Measurements from ENCODE around the gene CNN3. TPM values are rescaled to one million over a fixed set of nuclear protein-coding genes. Genes with fewer than 3 reads are reported as not detected.

CNN3 gene
- total and polyA plus RNA-seq, 2 donors (not counting 1 experiment from before 2014, with no cell fraction given): 2.3 to 17.2 TPM

DNA sequence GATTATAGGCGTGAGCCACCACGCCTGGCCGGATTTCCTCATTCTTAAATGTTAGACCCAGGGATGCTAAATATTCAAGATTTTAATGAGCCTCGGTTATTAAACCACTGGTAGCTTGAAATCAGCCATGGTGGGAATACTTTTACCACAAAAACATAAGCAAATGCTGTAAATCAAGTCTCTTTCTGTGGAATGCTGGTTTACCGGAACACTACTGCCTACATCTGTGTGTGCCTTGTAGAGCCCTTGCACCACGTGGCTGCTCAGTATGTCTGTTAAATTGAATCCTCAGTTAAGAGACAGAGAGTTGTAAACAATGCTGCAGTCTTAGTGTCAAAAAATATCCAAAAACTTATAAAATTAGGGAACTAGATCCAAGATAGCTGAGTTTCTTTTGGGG is 26.8 kb upstream of the CNN3 start:
- Mint-ChIP-seq H3K4me1 (no peaks in the 10 kb centered on the region), H3K9me3 (ENCODE audit: insufficient read depth) (no peaks in the 10 kb centered on the region), H3K4me3 (no peak overlapping the region), H3K27ac (no peak overlapping the region), H3K27me3 (no peaks in the 10 kb centered on the region)
- H2AFZ ChIP-seq (ENCODE audit: insufficient read depth, low read depth, low read length, poor library complexity, severe bottlenecking): no peak overlapping the region
- H3K4me3 ChIP-seq (ENCODE audit: control extremely low read depth in 1 of 5, extremely low read depth in 1 of 5, insufficient read depth in 1 of 5, low read depth in 2 of 5, low read length in 4 of 5): no peak overlapping the region
- no peaks in the 10 kb centered on the region for H4K20me1 ChIP-seq (ENCODE audit: control insufficient read depth, insufficient read depth, low read length, poor library complexity, severe bottlenecking)
- POLR2A ChIA-PET: no interaction called here
- no peaks in the 10 kb centered on the region for H3K27me3 ChIP-seq (replicated peaks in 1 of 4; ENCODE audit: control extremely low read depth in 1 of 4, control insufficient read depth in 3 of 4, insufficient read depth in 4 of 4, low read length in 3 of 4)
- 95% methylated on average over 4 of the region's 6 CpGs for WGBS (ENCODE audit: insufficient coverage)
- H3K36me3 ChIP-seq (replicated peaks in 1 of 2; ENCODE audit: control extremely low read depth in 1 of 2, control insufficient read depth in 1 of 2, extremely low read depth in 1 of 2, insufficient read depth in 2 of 2, low read length in 1 of 2): no peaks in the 10 kb centered on the region
- intact Hi-C loops (cut with micrococcal nuclease): no loop called here
- H3K9me3 ChIP-seq (ENCODE audit: control extremely low read depth in 1 of 3, control insufficient read depth in 2 of 3, insufficient read depth in 1 of 3, low read length in 2 of 3): peaks cover 0 to 2% (median 0%) of the 10 kb centered on the region in 3 donors
- no peak overlapping the region for H3K27ac ChIP-seq (ENCODE audit: low read length in 2 of 2)
- no peaks in the 10 kb centered on the region for H3K79me2 ChIP-seq (ENCODE audit: control insufficient read depth, insufficient read depth, low read length)
- TF ChIP-seq, protein P1, sequence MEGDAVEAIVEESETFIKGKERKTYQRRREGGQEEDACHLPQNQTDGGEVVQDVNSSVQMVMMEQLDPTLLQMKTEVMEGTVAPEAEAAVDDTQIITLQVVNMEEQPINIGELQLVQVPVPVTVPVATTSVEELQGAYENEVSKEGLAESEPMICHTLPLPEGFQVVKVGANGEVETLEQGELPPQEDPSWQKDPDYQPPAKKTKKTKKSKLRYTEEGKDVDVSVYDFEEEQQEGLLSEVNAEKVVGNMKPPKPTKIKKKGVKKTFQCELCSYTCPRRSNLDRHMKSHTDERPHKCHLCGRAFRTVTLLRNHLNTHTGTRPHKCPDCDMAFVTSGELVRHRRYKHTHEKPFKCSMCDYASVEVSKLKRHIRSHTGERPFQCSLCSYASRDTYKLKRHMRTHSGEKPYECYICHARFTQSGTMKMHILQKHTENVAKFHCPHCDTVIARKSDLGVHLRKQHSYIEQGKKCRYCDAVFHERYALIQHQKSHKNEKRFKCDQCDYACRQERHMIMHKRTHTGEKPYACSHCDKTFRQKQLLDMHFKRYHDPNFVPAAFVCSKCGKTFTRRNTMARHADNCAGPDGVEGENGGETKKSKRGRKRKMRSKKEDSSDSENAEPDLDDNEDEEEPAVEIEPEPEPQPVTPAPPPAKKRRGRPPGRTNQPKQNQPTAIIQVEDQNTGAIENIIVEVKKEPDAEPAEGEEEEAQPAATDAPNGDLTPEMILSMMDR (IDR thresholded peaks at IDR 0.05): no peak
- TF ChIP-seq EZH2 (IDR thresholded peaks at IDR 0.05; ENCODE audit: borderline replicate concordance, insufficient read depth, low read depth, low read length, poor library complexity, severe bottlenecking): no peak
- H3K4me1 ChIP-seq (ENCODE audit: control insufficient read depth in 2 of 2, insufficient read depth in 2 of 2, low read length in 2 of 2): no peaks in the 10 kb centered on the region
- CTCF ChIA-PET: interaction anchor here (0.6 kb wide), 1 partner anchor 26 kb away, joined by 4 read pairs; no protein-coding TSS in a partner anchor
- DNase-seq: no peak
- H3K4me2 ChIP-seq (replicated peaks; ENCODE audit: low read depth, low read length, poor library complexity, severe bottlenecking): no peak overlapping the region
- ATAC-seq (ENCODE audit: low read depth): no peak
- no peak overlapping the region for H3K9ac ChIP-seq (ENCODE audit: low read length)

DNA sequence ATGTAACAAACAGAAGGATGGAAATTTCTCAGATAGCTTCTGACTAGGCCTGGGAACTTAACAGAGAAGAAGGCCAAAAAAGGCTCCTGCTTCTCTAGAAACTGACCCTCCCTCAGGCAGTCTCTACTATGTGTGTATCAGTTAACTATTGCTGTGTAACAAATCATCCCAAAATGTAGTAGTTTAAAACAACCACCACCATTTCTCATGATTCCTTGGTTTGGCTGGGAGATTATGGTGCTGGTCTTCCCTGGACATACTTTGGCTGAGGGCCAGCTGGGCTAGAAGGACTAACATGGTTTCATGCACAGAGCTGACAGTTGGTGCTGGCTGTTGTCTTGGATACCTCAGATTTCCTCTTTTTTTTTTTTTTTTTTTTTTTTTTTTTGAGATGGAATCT is 26.2 kb upstream of the CNN3 start:
- no peak overlapping the region for H3K4me3 Mint-ChIP-seq
- H3K79me2 ChIP-seq (ENCODE audit: control insufficient read depth, insufficient read depth, low read length): no peaks in the 10 kb centered on the region
- ChIA-PET POLR2A (interaction anchor here (0.6 kb wide), 1 partner anchor 536 kb away, joined by 3 read pairs; no protein-coding TSS in a partner anchor), CTCF (no interaction called here)
- peaks cover 0 to 2% (median 0%) of the 10 kb centered on the region in 3 donors for H3K9me3 ChIP-seq (ENCODE audit: control extremely low read depth in 1 of 3, control insufficient read depth in 2 of 3, insufficient read depth in 1 of 3, low read length in 2 of 3)
- no peaks in the 10 kb centered on the region for H3K27me3 Mint-ChIP-seq
- no peaks in the 10 kb centered on the region for H3K36me3 ChIP-seq (replicated peaks in 1 of 2; ENCODE audit: control extremely low read depth in 1 of 2, control insufficient read depth in 1 of 2, extremely low read depth in 1 of 2, insufficient read depth in 2 of 2, low read length in 1 of 2)
- H3K4me1 Mint-ChIP-seq: no peaks in the 10 kb centered on the region
- TF ChIP-seq, protein P1 (IDR thresholded peaks at IDR 0.05): no peak
- TF ChIP-seq EZH2 (IDR thresholded peaks at IDR 0.05; ENCODE audit: borderline replicate concordance, insufficient read depth, low read depth, low read length, poor library complexity, severe bottlenecking): no peak
- no peaks in the 10 kb centered on the region for H4K20me1 ChIP-seq (ENCODE audit: control insufficient read depth, insufficient read depth, low read length, poor library complexity, severe bottlenecking)
- no peak overlapping the region for H3K27ac Mint-ChIP-seq
- H3K9ac ChIP-seq (ENCODE audit: low read length): no peak overlapping the region
- ATAC-seq (ENCODE audit: low read depth) (no peak), DNase-seq (no peak)
- no peak overlapping the region for H2AFZ ChIP-seq (ENCODE audit: insufficient read depth, low read depth, low read length, poor library complexity, severe bottlenecking)
- no peak overlapping the region for H3K4me2 ChIP-seq (replicated peaks; ENCODE audit: low read depth, low read length, poor library complexity, severe bottlenecking)
- H3K9me3 Mint-ChIP-seq (ENCODE audit: insufficient read depth): no peaks in the 10 kb centered on the region
- H3K4me1 ChIP-seq (ENCODE audit: control insufficient read depth in 2 of 2, insufficient read depth in 2 of 2, low read length in 2 of 2): no peaks in the 10 kb centered on the region
- no peaks in the 10 kb centered on the region for H3K27me3 ChIP-seq (replicated peaks in 1 of 4; ENCODE audit: control extremely low read depth in 1 of 4, control insufficient read depth in 3 of 4, insufficient read depth in 4 of 4, low read length in 3 of 4)
- intact Hi-C loops (cut with micrococcal nuclease): no loop called here
- H3K27ac ChIP-seq (ENCODE audit: low read length in 2 of 2): no peak overlapping the region
- no peak overlapping the region for H3K4me3 ChIP-seq (ENCODE audit: control extremely low read depth in 1 of 5, extremely low read depth in 1 of 5, insufficient read depth in 1 of 5, low read depth in 2 of 5, low read length in 4 of 5)

Measured in B cell (primary cell).